ENCODE data around the gene SLC2A5. TPM values are rescaled to one million over a fixed set of nuclear protein-coding genes. Genes with fewer than 3 reads are reported as not detected.
A peak's percentile ranks its signal among the peaks of the same experiment; 100 is the strongest.

SLC2A5 gene
- total and polyA plus RNA-seq, 8 donors = 0.19 to 6.4 (median 2.7) TPM; not detected in 3

- H3K4me1 ChIP-seq = no peaks in the 10 kb centered on the region
- TF ChIP-seq POLR2AphosphoS5 (IDR thresholded peaks at IDR 0.05) = no peak
- TF ChIP-seq CTCF (IDR thresholded peaks at IDR 0.05) = peak in 4 of 7 experiments; percentile 10 to 39 (median 31)
- peak in 1 of 2 donors; percentile 76 for DNase-seq
- intact Hi-C loops (cut with DNase I; ENCODE audit: low total_unique reads) = no loop called here
- peaks cover 16 to 52% (median 42%) of the 10 kb centered on the region in 4 donors for H3K36me3 ChIP-seq
- no peak overlapping the region for H3K4me3 ChIP-seq
- WGBS, 5 donors = 47 to 74% (median 50%) methylated on average over 4 of the region's 4 CpGs
- H3K27ac ChIP-seq = no peak overlapping the region
- no peaks in the 10 kb centered on the region for H3K27me3 ChIP-seq
- H3K9me3 ChIP-seq = no peaks in the 10 kb centered on the region
These were observed 32.2 kb upstream of the SLC2A5 start for GRCh38 chr1:9101510-9102146.

- Histone ChIP-seq H3K4me3 (no peak overlapping the region), H3K36me3 (peaks cover 16 to 41% (median 32%) of the 10 kb centered on the region in 4 donors), H3K27me3 (no peaks in the 10 kb centered on the region), H3K4me1 (no peaks in the 10 kb centered on the region), H3K9me3 (peaks cover 0 to 4% (median 0%) of the 10 kb centered on the region in 4 donors), H3K27ac (no peak overlapping the region)
- intact Hi-C loops (cut with DNase I; ENCODE audit: low total_unique reads) = no loop called here
- no peak for DNase-seq
- TF ChIP-seq EP300 (IDR thresholded peaks at IDR 0.05) (no peak), POLR2AphosphoS5 (IDR thresholded peaks at IDR 0.05) (no peak), POLR2A (IDR thresholded peaks at IDR 0.05) (no peak), CTCF (IDR thresholded peaks at IDR 0.05) (no peak)
- WGBS, 5 donors = 90 to 94% (median 91%) methylated on average over 8 of the region's 8 CpGs
These were observed 31.1 kb upstream of the SLC2A5 start for GRCh38 chr1:9100471-9101043.

- H3K9me3 ChIP-seq = peaks cover 0 to 4% (median 0%) of the 10 kb centered on the region in 4 donors
- no peak for DNase-seq
- H3K27me3 ChIP-seq = no peaks in the 10 kb centered on the region
- H3K36me3 ChIP-seq = peaks cover 16 to 31% (median 24%) of the 10 kb centered on the region in 4 donors
- intact Hi-C loops (cut with DNase I; ENCODE audit: low total_unique reads) = no loop called here
- no peak for TF ChIP-seq CTCF (IDR thresholded peaks at IDR 0.05)
- no peak for TF ChIP-seq POLR2AphosphoS5 (IDR thresholded peaks at IDR 0.05)
- TF ChIP-seq POLR2A (IDR thresholded peaks at IDR 0.05) = no peak
- no peak for TF ChIP-seq EP300 (IDR thresholded peaks at IDR 0.05)
- no peak overlapping the region for H3K4me3 ChIP-seq
- WGBS, 5 donors = 68 to 91% (median 89%) methylated on average over 5 to 7 of the region's 7 CpGs
- H3K27ac ChIP-seq = no peak overlapping the region
- no peaks in the 10 kb centered on the region for H3K4me1 ChIP-seq
These were observed 30.1 kb upstream of the SLC2A5 start for GRCh38 chr1:9099555-9099954.

GRCh38 chr1:9097947-9098705 is 28.7 kb upstream of the SLC2A5 start:
- TF ChIP-seq CTCF (IDR thresholded peaks at IDR 0.05) (no peak), POLR2AphosphoS5 (IDR thresholded peaks at IDR 0.05) (no peak), POLR2A (IDR thresholded peaks at IDR 0.05) (no peak), EP300 (IDR thresholded peaks at IDR 0.05) (no peak)
- Histone ChIP-seq H3K9me3 (peaks cover 0 to 4% (median 0%) of the 10 kb centered on the region in 4 donors), H3K4me3 (no peak overlapping the region), H3K27me3 (no peaks in the 10 kb centered on the region), H3K27ac (no peak overlapping the region), H3K36me3 (peaks cover 7 to 17% (median 10%) of the 10 kb centered on the region in 4 donors), H3K4me1 (no peaks in the 10 kb centered on the region)
- WGBS, 5 donors = 74 to 84% (median 82%) methylated on average over 13 of the region's 13 CpGs
- intact Hi-C loops (cut with DNase I; ENCODE audit: low total_unique reads) = no loop called here
- DNase-seq = no peak
